GM12891 (cell line): Measurements from ENCODE around the gene SEC31B.

Experiments
- POLR2A ChIP-seq: IDR thresholded peaks from 2 replicates; pipeline ENCODE4 v1.6.1; 2011; ENCODE audit warnings: low read depth, low read length, control low read depth
- POU2F2 ChIP-seq: IDR thresholded peaks from 2 replicates; pipeline ENCODE4 v1.6.1; 2011; ENCODE audit warnings: low read depth, mild to moderate bottlenecking, control low read depth, low read length, moderate library complexity

DNA sequence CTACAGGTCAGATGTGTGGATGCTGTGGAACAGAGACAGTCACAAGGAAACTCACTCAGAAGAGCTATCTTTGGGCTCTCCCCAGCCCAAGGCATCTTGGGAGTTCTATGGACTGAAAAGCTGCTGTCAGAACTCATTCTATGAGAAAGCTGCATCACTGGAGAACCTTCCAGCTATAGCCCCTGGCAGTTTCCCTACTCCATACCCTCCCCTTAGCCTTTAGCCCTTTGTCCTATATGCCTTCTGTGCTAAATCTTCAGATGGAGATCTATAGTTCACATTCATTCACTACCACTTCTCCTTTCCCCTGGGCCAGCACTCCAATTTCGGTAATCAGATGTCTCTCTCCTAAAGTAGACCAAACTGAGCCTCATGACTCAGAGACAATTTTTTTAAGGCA lies 49.9 kb downstream of the SEC31B start:
- no peak for TF ChIP-seq POLR2A
- TF ChIP-seq POU2F2 = no peak
